Measurements from ENCODE around the gene MMP24. TPM values are rescaled to one million over a fixed set of nuclear protein-coding genes. Genes with fewer than 3 reads are reported as not detected.
A peak's percentile ranks its signal among the peaks of the same experiment; 100 is the strongest.

Gene MMP24
- total and polyA plus RNA-seq, 2 of the 13 experiments (the other 11 are each of a cell fraction or from before 2014, with no cell fraction given): 0.29 to 0.35 TPM

- TF ChIP-seq ZBTB2 (CRISPR knock-in tag; IDR thresholded peaks at IDR 0.05; ENCODE audit: low read depth) (no peak), FOXA3 (CRISPR knock-in tag; IDR thresholded peaks at IDR 0.05) (peak; percentile 74), ZNF343 (CRISPR knock-in tag; IDR thresholded peaks at IDR 0.05) (no peak), MXD1 (CRISPR knock-in tag; IDR thresholded peaks at IDR 0.05) (no peak), GMEB2 (CRISPR knock-in tag; IDR thresholded peaks at IDR 0.05; ENCODE audit: low read depth) (no peak), ZNF318 (CRISPR knock-in tag; IDR thresholded peaks at IDR 0.05) (no peak), ETS1 (CRISPR knock-in tag; IDR thresholded peaks at IDR 0.05) (no peak), ZNF775 (CRISPR knock-in tag; IDR thresholded peaks at IDR 0.05; ENCODE audit: borderline replicate concordance) (no peak), HOXA3 (CRISPR knock-in tag; IDR thresholded peaks at IDR 0.05) (no peak), ZBTB25 (CRISPR knock-in tag; IDR thresholded peaks at IDR 0.05) (peak; percentile 57; the same call in 1 of the 2 replicates), HIVEP1 (CRISPR knock-in tag; IDR thresholded peaks at IDR 0.05) (no peak), ZNF143 (CRISPR knock-in tag; IDR thresholded peaks at IDR 0.05) (0 out of 2 replicates have a peak, but pooled peaks have one; percentile 34)
Measured at GRCh38 chr20:35305682-35306556, 79.4 kb downstream of the MMP24 start (continued).

Measured in HepG2 (cell line).